Fibroblast of skin of right quadriceps (primary cell): Measurements from ENCODE around the gene PSMD3.
"Not testable (repeated sequence)": the region's sequence is repeated elsewhere in the genome, so short reads cannot be mapped to it uniquely, and the experiment has no call there.

Experiments used
- DNase-seq: peaks from one replicate; pipeline ENCODE4 v3.0.0-alpha.2; 2013

Gene PSMD3

DNA sequence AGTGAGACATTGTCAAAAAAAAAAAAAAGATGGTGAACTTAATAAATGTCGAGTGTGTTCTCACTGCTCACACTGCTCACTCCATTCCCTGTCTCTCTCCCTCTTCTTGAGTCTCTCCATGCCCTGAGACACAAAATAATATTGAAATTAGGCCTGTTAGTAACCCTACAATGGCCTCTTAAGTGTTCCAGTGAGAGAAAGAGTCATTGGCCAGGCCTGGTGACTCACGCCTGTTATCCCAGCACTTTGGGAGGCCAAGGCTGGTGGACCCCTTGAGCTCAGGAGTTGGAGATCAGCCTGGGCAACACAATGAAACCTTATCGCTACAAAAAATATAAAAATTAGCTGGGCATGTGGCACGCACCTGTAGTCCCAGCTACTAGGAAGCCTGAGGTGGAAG lies 18.5 kb downstream of the PSMD3 start:
- DNase-seq = no peak

DNA sequence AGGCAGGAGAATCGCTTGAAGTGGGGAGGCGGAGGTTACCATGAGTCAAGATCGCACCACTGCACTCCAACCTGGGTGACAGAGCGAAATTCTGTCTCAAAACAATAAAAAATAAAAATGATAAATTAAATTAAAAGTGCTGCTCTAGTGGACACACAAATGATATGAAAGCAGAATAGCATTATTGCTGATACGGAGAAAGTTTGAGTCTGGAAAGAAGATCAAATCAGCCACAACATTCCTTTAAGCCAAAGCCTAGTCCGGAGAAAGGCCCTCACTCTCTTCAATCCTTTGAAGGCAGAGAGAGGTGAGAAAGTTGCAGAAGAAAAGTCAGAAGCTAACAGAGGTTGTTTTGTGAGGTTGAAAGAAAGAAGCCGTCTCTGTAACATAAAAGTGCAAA lies 19.6 kb downstream of the PSMD3 start:
- no peak for DNase-seq

DNA sequence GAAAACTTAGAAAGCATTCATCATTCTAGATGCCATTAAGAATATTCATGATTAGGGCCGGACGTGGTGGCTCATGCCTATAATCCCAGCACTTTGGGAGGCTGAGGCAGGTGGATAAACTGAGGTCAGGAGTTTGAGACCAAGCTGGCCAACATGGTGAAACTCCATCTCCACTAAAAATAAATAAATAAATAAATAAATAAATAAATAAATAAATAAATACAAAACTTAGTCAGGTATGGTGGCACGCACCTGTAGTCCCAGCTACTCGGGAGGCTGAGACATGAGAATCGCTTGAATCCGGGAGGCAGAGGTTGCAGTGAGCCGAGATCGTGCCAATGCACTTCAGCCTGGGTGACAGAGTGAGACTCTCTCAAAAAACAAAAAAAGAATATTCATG lies 20.7 kb downstream of the PSMD3 start:
- not testable (repeated sequence) for DNase-seq

DNA sequence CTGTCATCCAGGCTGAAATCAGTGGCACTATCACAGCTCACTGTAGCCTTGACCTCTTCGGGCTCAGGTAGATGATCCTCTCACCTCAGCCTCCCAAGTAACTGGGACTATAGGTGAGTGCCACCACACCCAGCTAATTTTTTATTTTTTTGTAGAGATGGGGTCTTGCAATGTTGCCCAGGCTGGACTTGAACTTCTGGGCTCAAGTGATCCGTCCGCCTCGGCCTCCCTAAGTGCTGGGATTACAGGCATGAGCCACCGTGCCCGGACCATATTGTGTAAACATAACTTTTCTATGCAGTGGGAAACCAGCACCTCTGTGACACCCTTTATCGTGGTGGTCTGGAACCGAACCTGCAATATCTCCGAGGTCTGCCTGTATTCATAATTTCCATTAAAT lies 23.5 kb downstream of the PSMD3 start:
- DNase-seq = no peak

DNA sequence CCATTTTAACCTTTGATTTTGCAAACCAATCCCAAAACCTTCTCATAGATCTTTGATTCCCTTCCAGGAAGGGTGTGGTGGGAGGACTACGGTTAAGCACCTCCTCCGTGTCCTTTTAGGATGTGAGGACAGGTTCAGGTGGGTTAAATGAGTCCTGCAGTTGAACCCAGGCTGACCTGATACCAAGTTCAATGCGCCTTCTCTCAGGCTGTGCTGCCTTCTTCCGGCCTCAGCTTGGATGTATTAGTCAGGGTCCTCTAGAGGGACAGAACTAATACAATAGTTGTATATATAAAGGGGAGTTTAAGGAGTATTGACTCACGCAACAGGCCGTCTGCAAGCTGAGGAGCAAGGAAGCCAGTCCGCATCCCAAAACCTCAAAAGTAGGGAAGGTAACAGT lies 24.1 kb downstream of the PSMD3 start:
- no peak for DNase-seq

DNA sequence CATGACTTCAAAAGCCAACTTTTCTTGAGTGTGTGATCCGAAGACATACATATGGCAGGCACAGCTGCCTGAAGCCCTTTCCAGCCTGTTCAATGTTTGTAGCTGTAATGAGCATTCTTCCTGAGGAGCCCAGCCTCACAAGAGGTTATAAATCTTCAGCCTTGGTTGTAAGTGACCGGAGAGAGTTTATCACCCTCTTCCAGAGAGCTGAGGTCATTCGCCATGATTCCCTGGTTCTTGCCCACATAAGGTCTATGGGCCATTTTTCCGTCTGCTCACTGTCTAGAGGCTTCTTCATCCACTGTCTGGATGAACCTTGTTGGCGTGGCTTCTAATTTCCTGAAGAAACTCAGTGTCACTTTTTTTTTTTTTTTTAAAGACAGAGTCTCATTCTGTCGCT lies 24.9 kb downstream of the PSMD3 start:
- DNase-seq = no peak

DNA sequence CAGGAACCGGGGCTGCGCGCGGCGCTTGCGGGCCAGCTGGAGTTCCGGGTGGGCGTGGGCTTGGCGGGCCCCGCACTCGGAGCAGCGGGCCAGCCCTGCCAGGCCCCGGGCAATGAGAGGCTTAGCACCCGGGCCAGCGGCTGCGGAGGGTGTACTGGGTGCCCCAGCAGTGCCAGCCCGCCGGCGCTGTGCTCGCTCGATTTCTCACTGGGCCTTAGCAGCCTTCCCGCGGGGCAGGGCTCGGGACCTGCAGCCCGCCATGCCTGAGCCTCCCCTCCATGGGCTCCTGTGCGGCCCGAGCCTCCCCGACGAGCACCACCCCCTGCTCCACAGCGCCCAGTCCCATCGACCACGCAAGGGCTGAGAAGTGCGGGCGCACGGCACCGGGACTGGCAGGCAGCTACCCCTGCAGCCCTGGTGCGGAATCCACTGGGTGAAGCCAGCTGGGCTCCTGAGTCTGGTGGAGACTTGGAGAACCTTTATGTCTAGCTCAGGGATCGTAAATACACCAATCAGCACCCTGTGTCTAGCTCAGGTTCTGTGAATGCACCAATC lies 30.4 kb downstream of the PSMD3 start:
- DNase-seq = not testable (repeated sequence)

DNA sequence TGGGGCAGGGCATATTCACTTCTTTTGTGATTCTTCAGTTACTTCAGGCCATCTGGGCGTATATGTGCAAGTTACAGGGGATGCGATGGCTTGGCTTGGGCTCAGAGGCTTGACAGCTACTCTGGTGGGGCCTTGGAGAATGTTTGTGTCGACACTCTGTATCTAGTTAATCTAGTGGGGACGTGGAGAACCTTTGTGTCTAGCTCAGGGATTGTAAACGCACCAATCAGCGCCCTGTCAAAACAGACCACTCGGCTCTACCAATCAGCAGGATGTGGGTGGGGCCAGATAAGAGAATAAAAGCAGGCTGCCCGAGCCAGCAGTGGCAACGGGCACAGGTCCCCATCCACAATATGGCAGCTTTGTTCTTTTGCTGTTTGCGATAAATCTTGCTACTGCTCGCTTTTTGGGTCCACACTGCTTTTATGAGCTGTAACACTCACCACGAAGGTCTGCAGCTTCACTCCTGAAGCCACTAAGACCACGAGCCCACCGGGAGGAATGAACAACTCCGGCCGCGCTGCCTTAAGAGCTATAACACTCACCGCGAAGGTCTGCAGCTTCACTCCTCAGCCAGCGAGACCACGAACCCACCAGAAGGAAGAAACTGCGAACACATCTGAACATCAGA lies 31.5 kb downstream of the PSMD3 start:
- not testable (repeated sequence) for DNase-seq

DNA sequence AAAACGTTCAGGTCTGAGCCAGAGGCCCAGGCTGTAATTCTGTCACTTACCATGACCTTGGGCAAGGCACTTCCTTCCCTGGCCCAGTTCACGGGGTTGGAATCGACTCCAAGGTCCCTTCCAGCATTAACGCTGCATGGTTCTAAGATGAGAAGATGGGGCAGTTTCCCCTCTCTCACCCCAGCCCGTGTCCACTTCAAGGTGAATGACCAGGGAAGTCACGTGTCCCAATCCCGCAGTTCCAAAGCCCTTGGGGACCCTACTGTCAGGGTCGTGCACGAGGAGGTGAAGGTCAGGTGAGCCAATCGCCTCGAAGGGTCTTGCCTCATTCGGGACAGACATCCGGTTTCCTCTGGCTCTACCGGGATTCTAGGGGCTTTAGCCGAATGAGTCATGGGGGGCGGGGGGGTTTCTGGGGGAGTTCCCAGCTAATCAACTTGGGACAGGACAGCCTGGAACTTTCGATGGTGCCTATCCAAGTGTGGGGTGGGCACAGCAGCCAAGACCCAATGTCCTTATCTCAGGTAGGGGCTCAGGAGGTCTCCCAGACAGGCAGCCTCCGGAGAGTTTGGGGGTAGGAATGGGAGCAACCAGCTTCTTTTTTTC lies 33.9 kb downstream of the PSMD3 start:
- peak; percentile 26 for DNase-seq

DNA sequence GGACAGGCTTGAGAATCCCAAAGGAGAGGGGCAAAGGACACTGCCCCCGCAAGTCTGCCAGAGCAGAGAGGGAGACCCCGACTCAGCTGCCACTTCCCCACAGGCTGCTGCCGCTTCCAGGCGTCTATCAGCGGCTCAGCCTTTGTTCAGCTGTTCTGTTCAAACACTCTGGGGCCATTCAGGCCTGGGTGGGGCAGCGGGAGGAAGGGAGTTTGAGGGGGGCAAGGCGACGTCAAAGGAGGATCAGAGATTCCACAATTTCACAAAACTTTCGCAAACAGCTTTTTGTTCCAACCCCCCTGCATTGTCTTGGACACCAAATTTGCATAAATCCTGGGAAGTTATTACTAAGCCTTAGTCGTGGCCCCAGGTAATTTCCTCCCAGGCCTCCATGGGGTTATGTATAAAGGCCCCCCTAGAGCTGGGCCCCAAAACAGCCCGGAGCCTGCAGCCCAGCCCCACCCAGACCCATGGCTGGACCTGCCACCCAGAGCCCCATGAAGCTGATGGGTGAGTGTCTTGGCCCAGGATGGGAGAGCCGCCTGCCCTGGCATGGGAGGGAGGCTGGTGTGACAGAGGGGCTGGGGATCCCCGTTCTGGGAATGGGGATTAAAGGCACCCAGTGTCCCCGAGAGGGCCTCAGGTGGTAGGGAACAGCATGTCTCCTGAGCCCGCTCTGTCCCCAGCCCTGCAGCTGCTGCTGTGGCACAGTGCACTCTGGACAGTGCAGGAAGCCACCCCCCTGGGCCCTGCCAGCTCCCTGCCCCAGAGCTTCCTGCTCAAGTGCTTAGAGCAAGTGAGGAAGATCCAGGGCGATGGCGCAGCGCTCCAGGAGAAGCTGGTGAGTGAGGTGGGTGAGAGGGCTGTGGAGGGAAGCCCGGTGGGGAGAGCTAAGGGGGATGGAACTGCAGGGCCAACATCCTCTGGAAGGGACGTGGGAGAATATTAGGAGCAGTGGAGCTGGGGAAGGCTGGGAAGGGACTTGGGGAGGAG lies 34.7 kb downstream of the PSMD3 start, which contains the start of gene CSF3:
CSF3 (plus strand) TSS at position 436 of the 993 bp plus-strand sequence; CDS start at position 471, 35 bp downstream.
- no peak for DNase-seq

DNA sequence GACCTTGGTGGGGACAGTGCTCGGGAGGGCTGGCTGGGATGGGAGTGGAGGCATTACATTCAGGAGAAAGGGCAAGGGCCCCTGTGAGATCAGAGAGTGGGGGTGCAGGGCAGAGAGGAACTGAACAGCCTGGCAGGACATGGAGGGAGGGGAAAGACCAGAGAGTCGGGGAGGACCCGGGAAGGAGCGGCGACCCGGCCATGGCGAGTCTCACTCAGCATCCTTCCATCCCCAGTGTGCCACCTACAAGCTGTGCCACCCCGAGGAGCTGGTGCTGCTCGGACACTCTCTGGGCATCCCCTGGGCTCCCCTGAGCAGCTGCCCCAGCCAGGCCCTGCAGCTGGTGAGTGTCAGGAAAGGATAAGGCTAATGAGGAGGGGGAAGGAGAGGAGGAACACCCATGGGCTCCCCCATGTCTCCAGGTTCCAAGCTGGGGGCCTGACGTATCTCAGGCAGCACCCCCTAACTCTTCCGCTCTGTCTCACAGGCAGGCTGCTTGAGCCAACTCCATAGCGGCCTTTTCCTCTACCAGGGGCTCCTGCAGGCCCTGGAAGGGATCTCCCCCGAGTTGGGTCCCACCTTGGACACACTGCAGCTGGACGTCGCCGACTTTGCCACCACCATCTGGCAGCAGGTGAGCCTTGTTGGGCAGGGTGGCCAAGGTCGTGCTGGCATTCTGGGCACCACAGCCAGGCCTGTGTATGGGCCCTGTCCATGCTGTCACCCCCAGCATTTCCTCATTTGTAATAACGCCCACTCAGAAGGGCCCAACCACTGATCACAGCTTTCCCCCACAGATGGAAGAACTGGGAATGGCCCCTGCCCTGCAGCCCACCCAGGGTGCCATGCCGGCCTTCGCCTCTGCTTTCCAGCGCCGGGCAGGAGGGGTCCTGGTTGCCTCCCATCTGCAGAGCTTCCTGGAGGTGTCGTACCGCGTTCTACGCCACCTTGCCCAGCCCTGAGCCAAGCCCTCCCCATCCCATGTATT lies 35.7 kb downstream of the PSMD3 start:
- no peak for DNase-seq

DNA sequence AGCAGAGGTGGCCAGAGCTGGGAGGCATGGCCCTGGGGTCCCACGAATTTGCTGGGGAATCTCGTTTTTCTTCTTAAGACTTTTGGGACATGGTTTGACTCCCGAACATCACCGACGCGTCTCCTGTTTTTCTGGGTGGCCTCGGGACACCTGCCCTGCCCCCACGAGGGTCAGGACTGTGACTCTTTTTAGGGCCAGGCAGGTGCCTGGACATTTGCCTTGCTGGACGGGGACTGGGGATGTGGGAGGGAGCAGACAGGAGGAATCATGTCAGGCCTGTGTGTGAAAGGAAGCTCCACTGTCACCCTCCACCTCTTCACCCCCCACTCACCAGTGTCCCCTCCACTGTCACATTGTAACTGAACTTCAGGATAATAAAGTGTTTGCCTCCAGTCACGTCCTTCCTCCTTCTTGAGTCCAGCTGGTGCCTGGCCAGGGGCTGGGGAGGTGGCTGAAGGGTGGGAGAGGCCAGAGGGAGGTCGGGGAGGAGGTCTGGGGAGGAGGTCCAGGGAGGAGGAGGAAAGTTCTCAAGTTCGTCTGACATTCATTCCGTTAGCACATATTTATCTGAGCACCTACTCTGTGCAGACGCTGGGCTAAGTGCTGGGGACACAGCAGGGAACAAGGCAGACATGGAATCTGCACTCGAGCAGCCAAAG lies 36.9 kb downstream of the PSMD3 start:
- no peak for DNase-seq

DNA sequence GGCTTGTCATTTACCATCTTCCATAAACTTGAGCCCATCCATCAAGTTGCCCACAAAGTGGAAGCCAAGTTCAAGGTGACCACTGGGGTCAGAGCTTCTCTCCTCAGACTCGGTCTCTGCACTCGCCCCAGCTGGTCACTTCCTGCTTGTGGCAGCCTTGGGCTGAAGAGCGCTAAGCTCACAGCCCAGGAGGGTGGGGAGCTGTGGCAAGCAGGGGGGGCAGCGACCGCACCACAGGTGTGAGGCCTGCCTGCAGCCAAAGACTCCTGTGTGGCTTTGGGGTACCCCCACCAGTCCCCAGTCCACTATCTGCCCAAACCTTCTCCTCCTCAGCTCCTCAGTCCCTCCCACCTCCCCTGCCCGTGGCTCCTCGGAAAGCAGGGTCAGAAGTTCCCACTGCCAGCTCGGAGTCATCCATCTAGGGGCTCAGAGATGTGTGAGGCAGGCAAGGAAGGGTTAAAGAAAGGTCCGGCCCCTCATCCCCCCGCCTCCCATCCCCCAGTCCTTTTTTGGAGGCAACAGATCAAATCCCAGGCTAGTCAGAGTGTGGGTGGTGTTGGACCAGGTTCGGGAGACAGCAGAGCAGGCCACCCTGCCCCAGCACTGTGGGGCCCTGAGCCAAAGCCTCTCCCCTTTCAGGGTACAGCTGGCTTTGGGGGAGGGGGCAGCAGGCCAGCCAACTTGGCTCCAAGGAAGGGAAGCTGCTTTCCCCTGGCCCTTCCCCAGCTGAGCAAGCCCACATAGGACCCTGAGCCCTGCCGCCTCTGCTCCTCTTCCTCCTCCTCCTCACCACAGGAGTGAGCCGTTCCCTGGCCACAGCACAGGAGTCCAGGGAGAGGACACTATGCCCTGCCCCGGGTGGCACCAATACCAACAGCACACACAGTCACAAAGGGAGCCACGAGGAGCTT lies 37.9 kb downstream of the PSMD3 start:
- peak; percentile 47 for DNase-seq

DNA sequence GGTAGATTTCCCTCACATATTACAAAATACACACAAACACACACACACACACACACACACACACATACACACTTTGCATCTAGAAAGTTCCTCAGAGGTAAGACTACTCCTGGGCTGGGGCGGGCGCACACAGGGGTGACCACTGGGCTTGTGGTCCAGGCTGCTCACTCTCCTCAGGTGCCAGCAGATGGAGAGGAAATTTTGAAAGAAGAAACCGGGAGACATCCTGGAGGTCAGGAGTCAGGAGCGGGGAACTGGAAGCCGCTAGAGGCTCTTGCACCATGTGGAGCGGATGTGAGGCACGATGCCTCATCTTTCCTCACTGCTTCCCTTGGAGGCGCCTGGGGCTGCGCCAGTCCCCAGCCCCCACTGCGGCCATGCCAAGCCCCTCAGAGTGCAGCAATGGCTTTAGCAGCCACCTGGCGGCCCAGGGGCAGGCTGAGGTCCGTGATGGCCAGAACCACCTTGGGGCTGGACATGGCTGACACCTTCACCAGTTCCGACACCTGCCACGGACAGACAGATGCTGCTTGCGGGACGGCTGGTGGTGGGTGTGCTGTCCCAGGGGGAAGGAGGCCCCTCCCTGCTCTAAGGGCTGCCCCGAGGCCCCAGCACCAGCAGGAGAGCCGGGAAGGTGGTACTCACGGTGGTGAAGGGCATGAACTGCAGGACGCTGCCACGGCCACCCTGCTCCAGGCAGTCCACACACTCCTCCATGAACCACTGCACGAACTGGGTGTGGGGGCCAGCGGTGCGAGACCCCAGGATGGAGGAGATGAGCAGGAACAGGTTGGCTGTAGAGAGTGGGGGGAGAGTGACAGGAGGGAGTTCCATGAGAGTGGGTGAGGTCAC lies 38.8 kb downstream of the PSMD3 start:
- peak; percentile 71 for DNase-seq

DNA sequence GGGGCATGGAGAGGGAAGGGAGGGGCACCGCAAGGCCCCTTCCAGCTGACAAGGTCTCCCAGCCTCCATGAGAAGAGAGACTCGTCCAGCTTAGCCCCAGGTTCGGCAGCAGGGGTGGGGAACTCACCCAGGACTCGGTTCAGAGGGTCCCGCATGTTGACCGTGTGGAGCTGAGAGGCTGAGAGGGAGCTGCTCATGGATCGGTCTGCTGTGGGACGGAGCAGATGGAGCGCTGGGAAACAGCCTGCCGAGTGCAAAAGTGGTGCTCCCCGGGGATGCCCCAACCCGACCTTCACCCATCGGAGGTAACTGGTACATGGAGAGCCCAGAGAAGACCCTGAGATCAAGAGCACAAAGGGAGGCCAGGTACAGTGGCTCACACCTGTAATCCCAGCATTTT lies 39.5 kb downstream of the PSMD3 start:
- DNase-seq = no peak

DNA sequence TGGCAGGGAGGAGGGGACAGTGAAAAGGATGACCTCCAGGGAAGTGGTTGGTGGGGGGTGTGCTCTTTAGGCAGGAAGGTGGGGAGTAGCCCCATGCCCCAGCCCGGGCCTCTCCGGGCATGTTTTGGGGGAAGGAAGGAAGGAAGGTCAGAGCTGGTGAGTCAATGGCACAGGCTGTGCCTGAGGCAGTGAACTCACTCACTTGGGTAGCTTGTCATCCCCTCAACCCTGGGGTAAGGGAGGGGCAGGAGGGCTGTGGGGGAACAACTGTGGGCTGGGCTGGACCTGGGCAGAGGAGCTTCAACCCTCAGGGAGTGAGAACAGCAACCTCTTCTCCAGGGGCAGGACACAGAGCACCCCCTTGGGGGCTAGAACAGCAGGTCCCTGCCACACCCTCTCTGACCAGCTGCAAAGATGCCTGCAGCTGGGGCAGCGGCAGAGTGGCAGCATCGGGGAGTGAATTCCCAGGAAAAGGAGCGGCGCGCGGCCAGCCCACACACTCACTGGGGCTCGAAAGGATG lies 40.9 kb downstream of the PSMD3 start:
- peak; percentile 61 for DNase-seq

DNA sequence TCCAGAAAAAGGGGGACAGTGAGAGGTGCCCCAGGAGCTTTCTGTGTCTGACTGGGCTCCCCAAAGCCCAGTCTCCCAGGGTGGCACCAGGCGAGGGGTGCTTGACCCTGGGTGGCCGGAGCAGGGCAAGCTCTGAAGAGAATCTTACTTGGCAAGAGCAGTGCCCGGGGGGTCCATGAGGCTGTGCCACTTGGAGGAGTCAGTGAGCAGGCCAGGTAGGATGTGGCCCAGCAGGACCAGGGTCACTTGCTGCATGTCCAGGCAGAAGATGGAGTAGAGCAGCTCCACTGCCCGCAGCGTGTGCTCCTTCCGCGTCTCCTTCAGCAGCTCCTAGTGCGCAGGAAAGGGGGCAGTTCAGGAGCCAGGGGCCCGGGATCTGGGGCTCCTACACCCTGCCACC lies 41.9 kb downstream of the PSMD3 start:
- DNase-seq = no peak

DNA sequence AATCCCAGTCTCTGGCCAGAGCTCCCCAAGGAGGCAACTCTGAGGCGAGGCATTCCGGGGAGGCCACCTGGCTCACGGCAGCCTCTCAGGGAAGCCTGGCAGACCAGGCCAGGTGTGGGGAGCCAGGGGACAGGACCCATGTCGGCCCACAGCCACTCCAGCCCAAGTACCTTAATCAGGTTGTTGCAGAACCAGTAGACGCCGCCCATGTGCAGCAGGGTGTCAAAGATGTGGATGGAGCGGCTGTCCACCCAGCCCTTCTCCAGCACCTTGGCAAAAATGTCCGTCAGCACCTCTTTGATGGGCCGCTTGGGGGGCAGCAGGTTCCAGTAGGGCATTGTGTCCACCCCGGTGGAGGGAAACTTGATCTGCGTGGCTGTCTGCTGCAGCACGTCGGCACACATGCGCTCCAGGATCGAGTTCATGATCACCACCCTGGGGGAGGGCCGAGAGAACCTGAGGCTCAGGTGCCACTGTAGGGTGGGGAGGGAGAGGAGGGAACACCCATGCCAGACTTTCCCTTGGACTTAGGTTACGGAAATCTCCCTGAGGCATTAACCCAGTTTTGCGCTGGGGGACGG lies 42.4 kb downstream of the PSMD3 start:
- no peak for DNase-seq
